Posterior cingulate gyrus (tissue), 11 donors: ENCODE results near the gene FAM184B.
"Not testable (repeated sequence)": the region's sequence is repeated elsewhere in the genome, so short reads cannot be mapped to it uniquely, and the experiment has no call there.

Source experiments
- DNase-seq, 10 donors: peaks; one replicate each; pipeline versions ENCODE4 v3.0.0 to v3.0.0-alpha.2; 2020 to 2021; ENCODE audit warnings: mixed read lengths in 3 of 10
- intact Hi-C: fragments of 100-400 bp; cut with DNase I; formaldehyde crosslinking; loops from one replicate; pipeline ENCODE4 v1.15.1; 2023

FAM184B gene

GRCh38 chr4:17722356-17722700 is 59.1 kb downstream of the FAM184B start:
- intact Hi-C loops: no loop called here
- peak in 1 of 10 donors; percentile 18 for DNase-seq

- intact Hi-C loops: no loop called here
- peak in 1 of 10 donors; percentile 84 for DNase-seq
These were observed 59.7 kb downstream of the FAM184B start for GRCh38 chr4:17721496-17722355.

DNA sequence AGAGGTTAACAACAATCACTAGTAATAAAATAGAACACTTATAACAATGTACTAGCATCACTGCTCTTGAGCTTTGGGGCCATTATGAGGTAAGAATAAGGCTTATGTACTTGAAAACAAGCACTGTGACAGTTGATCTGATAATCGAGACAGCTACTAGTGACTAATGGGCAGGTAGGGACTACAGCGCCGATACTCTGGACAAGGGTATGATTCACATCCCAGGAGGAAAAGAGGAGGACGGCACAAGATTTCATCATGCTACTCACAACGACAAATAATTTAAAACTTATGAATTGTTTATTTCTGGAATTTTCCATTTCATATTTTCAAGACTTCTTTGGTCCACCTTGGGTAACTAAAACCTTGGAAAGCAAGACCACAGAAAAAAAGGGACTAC is 62.3 kb downstream of the FAM184B start:
- DNase-seq: no peak
- intact Hi-C loops: no loop called here

DNA sequence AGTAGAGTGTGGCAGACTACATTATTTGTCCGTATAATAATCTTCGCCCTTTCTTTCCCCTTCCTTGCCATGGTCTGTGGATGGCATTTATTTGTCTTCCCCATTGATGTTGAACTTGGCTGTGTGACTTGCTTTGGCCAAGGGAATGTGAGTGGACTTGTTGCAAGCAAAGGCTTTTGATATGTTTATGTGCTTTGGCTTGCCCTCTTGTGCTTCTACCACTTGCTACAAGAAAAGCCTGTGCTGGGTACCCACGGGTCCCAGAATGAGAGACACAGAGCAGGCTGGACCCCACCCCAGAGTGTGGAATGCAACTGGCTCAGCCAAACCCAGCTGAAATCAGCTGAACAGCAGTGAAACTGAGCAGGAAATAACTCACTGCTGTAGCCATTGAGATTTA is 63.0 kb downstream of the FAM184B start:
- intact Hi-C loops: no loop called here
- DNase-seq: no peak

DNA sequence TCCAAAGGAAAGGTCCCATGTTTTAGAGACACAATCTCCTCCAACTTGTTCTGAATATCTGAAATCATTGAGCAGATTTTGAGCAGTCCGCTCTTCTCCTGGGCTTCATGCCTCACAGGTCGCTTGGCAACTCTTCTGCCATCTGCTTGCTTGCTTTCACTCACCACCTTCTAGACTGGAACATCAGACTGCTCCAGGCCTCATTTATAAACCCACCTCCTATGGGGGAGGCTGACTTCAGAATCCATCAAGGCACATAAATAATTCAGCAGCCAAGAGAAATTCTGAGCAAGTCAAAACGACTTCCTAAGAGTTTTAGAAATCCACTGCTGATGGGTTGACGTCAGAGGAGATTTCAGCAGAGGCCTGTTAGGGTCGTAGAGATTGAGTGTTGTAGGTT is 64.1 kb downstream of the FAM184B start:
- DNase-seq: peak in 2 of 10 donors; percentile 23 to 75
- intact Hi-C loops: no loop called here

- intact Hi-C loops: no loop called here
- no peak for DNase-seq
These were observed 65.9 kb downstream of the FAM184B start for GRCh38 chr4:17715511-17715910.

DNA sequence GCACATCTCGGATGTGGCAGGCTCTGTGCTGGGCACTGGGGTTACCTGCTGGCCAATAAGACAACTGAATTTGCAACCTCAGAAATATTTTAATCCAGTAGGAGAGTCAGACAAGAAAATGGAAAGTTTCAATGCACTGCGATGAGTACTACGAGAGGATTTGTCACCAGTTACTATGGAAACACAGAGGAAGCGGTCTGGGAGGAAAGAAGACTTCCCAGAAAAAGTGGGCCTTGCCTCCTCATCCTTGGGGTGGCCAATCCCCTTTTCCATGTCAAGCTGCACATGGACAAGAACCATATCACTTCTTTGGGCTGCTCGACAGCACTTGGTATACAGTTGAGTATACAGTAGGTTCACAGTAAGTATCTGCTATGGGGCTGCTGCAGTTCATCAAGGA is 67.6 kb downstream of the FAM184B start:
- intact Hi-C loops: no loop called here
- no peak for DNase-seq

GRCh38 chr4:17712166-17712565 is 69.3 kb downstream of the FAM184B start:
- DNase-seq: no peak

GRCh38 chr4:17711206-17711605 is 70.2 kb downstream of the FAM184B start:
- intact Hi-C loops, DNase-seq: not testable (repeated sequence)

More at GRCh38 chr4:17712166-17712565, 69.3 kb downstream of the FAM184B start:
- intact Hi-C loops: no loop called here

- no peak for DNase-seq
- intact Hi-C loops: no loop called here
These were observed 71.7 kb downstream of the FAM184B start for GRCh38 chr4:17709763-17710068.

DNA sequence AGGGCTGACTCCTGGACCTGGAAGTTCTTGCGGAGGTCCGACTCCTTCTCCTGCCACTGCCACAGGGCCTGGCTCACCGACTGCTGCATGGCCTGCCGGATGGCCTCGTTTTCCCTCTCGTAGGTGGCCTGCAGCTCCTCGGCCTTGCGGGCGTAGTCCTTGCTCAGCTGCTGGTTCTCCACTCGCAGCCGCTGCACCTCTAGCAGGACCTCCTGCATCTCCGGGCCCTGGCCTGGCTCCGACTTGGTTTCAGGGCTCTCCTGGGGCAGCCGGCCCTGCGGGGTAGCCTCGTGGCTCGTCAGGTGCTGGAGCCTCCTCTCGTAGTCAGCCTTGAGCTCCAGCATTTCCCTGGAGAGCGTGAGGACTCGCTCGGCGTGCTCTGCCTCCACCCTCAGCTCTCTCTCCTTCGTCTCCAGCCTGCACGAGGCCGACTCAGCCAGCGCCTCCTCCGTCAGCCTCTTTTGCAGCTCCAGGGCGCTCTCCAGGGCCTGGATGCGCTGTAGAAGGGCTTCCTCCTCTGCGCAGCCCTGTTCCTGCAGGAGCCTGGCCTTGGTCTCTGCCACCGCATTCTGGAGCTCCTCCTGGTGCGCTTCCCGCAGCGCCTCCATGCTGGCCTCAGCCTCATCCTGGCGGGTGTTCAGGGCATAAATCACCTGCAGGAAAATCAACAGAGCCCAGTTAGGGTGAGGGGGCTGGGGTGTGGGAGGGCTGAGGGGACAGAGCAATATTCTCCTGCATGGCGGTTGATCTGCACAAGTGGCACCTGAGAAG is 72.2 kb downstream of the FAM184B start:
- intact Hi-C loops: no loop called here

GRCh38 chr4:17707671-17708070 is 73.8 kb downstream of the FAM184B start:
- intact Hi-C loops: no loop called here

More for the DNA sequence above, 72.2 kb downstream of the FAM184B start:
- DNase-seq: no peak

GRCh38 chr4:17705107-17705506 is 76.3 kb downstream of the FAM184B start:
- intact Hi-C loops: no loop called here
- no peak for DNase-seq

More at GRCh38 chr4:17707671-17708070, 73.8 kb downstream of the FAM184B start:
- DNase-seq: no peak

DNA sequence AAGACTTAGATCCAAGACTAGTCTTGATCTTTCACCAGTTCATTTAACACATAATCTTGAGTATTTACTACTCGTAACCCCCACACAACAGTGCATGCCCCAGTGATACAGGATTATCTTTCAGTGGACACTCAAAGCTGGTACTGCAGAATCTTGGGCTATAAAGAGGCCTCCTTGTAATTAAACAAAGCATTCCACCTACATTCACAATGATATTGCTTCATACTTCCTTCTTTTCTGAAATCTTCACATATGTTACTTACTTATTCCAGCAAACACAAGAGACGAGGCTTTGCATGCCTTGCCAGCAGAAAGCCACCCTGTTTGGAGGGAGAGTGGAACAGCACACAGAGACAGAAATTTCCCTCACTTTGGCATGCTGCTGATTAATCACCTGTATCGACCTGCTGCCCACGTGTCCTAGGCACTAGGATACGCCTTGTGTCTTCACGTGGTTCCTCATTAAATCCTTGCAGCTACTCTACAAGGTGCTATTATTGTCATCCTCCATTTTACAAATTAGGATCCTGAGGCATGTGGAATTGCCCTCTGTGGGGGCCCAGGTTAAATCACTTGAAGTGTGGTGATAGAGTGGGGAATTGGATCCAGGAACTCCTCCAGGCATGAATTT is 77.3 kb downstream of the FAM184B start:
- intact Hi-C loops: no loop called here
- DNase-seq: no peak

- intact Hi-C loops: no loop called here
- DNase-seq: no peak
These were observed 78.8 kb downstream of the FAM184B start for GRCh38 chr4:17702641-17703040.

GRCh38 chr4:17701882-17702281 is 79.5 kb downstream of the FAM184B start:
- no peak for DNase-seq
- intact Hi-C loops: no loop called here

GRCh38 chr4:17701138-17701839 is 80.1 kb downstream of the FAM184B start:
- no peak for DNase-seq
- intact Hi-C loops: no loop called here

GRCh38 chr4:17699380-17699779 is 82.0 kb downstream of the FAM184B start:
- intact Hi-C loops: no loop called here
- DNase-seq: no peak

GRCh38 chr4:17698116-17698515 is 83.3 kb downstream of the FAM184B start:
- intact Hi-C loops: no loop called here
- no peak for DNase-seq

DNA sequence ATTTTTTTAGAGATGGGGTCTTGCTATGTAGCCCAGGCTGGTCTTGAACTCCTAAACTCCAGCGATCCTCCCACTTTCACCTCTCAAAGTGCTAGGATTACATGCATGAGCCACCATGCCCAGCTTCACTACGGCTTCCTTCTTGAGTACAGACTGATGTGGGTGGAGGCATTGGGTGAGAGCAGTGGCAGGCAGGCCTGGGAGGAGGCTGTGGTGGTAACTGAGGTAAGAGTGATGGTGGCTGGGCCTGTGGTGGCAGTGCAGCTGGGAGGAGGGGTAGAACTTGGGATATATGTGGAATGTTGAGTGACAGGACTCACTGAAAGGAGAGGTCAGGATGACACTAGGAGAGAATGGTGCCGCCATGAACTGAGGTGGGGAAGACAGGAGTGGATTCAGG is 86.1 kb downstream of the FAM184B start:
- DNase-seq: no peak
- intact Hi-C loops: no loop called here

GRCh38 chr4:17694552-17694951 is 86.9 kb downstream of the FAM184B start:
- DNase-seq: no peak
- intact Hi-C loops: no loop called here
